SK-N-MC (cell line): ENCODE measurements around the gene WDR27.

Experiments
- EZH2 ChIP-seq: fragments of 200-600 bp; sonication (generic); IDR thresholded peaks from one replicate; pipeline ENCODE4 v1.6.1; 2017; ENCODE audit warnings: antibody characterized with exemption
- FOXP2 ChIP-seq: optimal IDR thresholded peaks from 2 replicates; pipeline ENCODE3; 2011; ENCODE audit warnings: mild to moderate bottlenecking, moderate library complexity; ENCODE audit not compliant: insufficient read depth; ENCODE audit errors: extremely low read length, control extremely low read depth
- POLR2AphosphoS5 ChIP-seq: IDR thresholded peaks from 2 replicates; pipeline ENCODE4 v1.6.1; 2012; ENCODE audit warnings: mild to moderate bottlenecking, low read depth, low read length, borderline replicate concordance

- TF ChIP-seq POLR2AphosphoS5 (no peak), EZH2 (no peak), FOXP2 (no peak)
Measured at GRCh38 chr6:169457762-169458161, 244.1 kb downstream of the WDR27 start.
